DND-41 (cell line): ENCODE data around the gene HAAO.

Experiments
- ATAC-seq: fragments of 200-7000 bp; cut with Tn5 transposase; 3 replicates; pipeline ENCODE4 v1.9.1; 2021; ENCODE audit warnings: low read depth; ENCODE audit not compliant: insufficient read depth
- DNase-seq: peaks from one replicate; pipeline ENCODE4 v3.0.0-alpha.2; 2020
- H2AFZ ChIP-seq: 2 replicates; pipeline ENCODE4 v1.6.0; 2012; ENCODE audit warnings: low read depth, low read length
- H3K27ac ChIP-seq: 2 replicates; pipeline ENCODE4 v1.5.1; 2012; ENCODE audit warnings: low read length, inconsistent platforms
- H3K27me3 ChIP-seq: fragments of 200-600 bp; sonication (generic); 2 replicates; pipeline ENCODE4 v1.6.0; 2012; ENCODE audit warnings: low read length, mild to moderate bottlenecking, inconsistent platforms; ENCODE audit not compliant: insufficient read depth, poor library complexity
- H3K36me3 ChIP-seq: 2 replicates; pipeline ENCODE4 v1.5.1; 2012; ENCODE audit warnings: low read length, inconsistent platforms; ENCODE audit not compliant: insufficient read depth
- H3K4me1 ChIP-seq: 2 replicates; pipeline ENCODE4 v1.5.1; 2012; ENCODE audit warnings: mild to moderate bottlenecking, low read length; ENCODE audit not compliant: insufficient read depth
- H3K4me2 ChIP-seq: 2 replicates; pipeline ENCODE4 v1.6.0; 2012; ENCODE audit warnings: mild to moderate bottlenecking, moderate library complexity, low read length, inconsistent platforms; ENCODE audit not compliant: insufficient read depth
- H3K4me3 ChIP-seq, 2 experiments: fragments of 200-600 bp in 1 of 2; shearing (Covaris generic) in 1 of 2; 2 replicates each; pipeline ENCODE4 v1.5.1; 2012 to 2016; ENCODE audit warnings: inconsistent platforms in 2 of 2, low read length in 2 of 2, mild to moderate bottlenecking in 2 of 2, low read depth in 1 of 2, moderate library complexity in 1 of 2
- H3K79me2 ChIP-seq: 2 replicates; pipeline ENCODE4 v1.6.0; 2012; ENCODE audit warnings: low read length, inconsistent platforms; ENCODE audit not compliant: insufficient read depth
- H3K9ac ChIP-seq: 2 replicates; pipeline ENCODE4 v1.6.0; 2012; ENCODE audit warnings: low read depth, mild to moderate bottlenecking, inconsistent platforms, low read length, moderate library complexity
- H3K9me3 ChIP-seq: 2 replicates; pipeline ENCODE4 v1.5.1; 2012; ENCODE audit warnings: low read length, moderate library complexity, mild to moderate bottlenecking, inconsistent platforms; ENCODE audit not compliant: insufficient read depth, severe bottlenecking
- H4K20me1 ChIP-seq: 2 replicates; pipeline ENCODE4 v1.6.0; 2012; ENCODE audit warnings: low read length; ENCODE audit not compliant: insufficient read depth
- EZH2 ChIP-seq: IDR thresholded peaks from 3 replicates; pipeline ENCODE4 v1.6.1; 2012; ENCODE audit warnings: borderline replicate concordance, low read depth, mild to moderate bottlenecking, moderate library complexity, low read length, inconsistent platforms; ENCODE audit not compliant: severe bottlenecking
- TF ChIP-seq, protein P1 (sequence below): IDR thresholded peaks from 2 replicates; pipeline ENCODE4 v1.5.1; 2012; ENCODE audit warnings: borderline replicate concordance, low read length, moderate library complexity, mild to moderate bottlenecking; ENCODE audit not compliant: poor library complexity, severe bottlenecking; ENCODE audit errors: extremely low read depth

Gene HAAO

DNA sequence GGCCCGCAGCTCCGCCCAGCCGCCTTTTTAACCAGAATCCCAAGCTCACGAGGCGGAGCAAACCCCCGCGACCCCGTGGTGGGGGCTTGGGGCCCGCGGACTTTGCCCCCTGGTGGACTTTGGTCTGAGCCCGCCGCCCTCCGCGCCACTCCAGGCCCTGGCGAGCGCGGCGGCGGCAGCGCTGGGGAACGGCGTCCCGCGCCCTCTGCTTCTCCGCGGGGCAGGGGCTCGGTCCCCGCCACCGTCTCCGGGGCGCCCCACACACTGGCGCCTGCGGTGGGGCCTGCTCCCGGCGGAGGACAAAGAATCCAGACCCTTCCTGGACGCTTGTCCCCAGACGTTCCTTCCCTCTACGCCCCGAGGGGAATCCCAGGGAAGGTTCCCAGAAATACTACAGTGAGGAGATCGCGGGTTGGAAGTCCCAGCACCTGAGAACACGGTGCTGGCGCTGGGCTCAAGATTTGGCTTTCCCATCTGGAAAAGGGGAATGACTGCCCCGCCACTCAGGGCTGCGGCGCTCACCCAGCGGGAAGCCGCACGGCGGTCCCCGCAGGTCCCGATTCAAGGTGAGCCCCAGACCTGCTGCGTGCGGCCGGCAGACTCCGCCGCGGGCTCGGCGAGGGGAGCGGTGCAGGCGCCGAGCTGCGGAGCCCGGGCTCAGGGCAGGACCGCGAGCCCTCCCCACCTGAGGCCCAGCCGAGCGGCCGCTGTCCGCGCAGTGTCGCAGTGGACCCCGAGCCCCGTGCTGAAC lies at the start of gene HAAO:
Gene HAAO, minus strand, starts transcription at position 1 of the 751 bp plus-strand sequence. CDS start 47 bp downstream, outside the sequence.
- Histone ChIP-seq H3K36me3 (no peaks in the 10 kb centered on the region), H3K4me3 (no peak within 1 kb of the TSS), H3K4me2 (no peak within 1 kb of the TSS), H3K27ac (no peak within 1 kb of the TSS), H2AFZ (no peak within 1 kb of the TSS), H3K9me3 (no peaks in the 10 kb centered on the region), H3K79me2 (no peaks in the 10 kb centered on the region), H3K9ac (no peak within 1 kb of the TSS), H3K4me1 (peaks cover 9% of the 10 kb centered on the region), H3K27me3 (no peaks in the 10 kb centered on the region), H4K20me1 (no peaks in the 10 kb centered on the region)
- DNase-seq (no peak), ATAC-seq (no peak)
- TF ChIP-seq, protein P1, sequence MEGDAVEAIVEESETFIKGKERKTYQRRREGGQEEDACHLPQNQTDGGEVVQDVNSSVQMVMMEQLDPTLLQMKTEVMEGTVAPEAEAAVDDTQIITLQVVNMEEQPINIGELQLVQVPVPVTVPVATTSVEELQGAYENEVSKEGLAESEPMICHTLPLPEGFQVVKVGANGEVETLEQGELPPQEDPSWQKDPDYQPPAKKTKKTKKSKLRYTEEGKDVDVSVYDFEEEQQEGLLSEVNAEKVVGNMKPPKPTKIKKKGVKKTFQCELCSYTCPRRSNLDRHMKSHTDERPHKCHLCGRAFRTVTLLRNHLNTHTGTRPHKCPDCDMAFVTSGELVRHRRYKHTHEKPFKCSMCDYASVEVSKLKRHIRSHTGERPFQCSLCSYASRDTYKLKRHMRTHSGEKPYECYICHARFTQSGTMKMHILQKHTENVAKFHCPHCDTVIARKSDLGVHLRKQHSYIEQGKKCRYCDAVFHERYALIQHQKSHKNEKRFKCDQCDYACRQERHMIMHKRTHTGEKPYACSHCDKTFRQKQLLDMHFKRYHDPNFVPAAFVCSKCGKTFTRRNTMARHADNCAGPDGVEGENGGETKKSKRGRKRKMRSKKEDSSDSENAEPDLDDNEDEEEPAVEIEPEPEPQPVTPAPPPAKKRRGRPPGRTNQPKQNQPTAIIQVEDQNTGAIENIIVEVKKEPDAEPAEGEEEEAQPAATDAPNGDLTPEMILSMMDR: no peak
- no peak for TF ChIP-seq EZH2

DNA sequence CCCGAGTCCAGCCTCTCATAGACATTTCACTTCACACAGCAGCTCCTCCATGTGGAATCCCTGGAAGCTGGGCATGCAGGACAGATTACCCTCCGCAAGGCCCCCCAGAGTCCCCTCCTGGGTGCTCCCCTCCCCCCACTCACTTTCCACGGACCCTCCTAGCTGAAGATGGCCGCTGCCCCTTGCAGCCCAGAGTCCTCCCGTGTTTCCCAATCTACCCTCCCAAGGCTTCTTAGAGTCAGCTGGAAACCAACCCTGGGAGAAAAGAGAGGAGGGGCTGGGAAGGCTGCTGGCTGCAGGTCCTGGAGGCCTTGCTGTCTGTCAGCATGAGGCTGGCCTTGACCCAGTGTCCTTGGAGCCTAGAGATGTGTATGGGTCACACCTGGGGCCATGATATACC lies 49.0 kb upstream of the HAAO start:
- DNase-seq: no peak
- Histone ChIP-seq H3K36me3 (no peaks in the 10 kb centered on the region), H2AFZ (no peak overlapping the region), H3K4me1 (no peaks in the 10 kb centered on the region), H3K9ac (no peak overlapping the region), H3K27ac (no peak overlapping the region), H3K79me2 (no peaks in the 10 kb centered on the region), H4K20me1 (no peaks in the 10 kb centered on the region), H3K27me3 (no peaks in the 10 kb centered on the region), H3K4me3 (no peak overlapping the region), H3K4me2 (no peak overlapping the region), H3K9me3 (no peaks in the 10 kb centered on the region)
- ATAC-seq: no peak
- TF ChIP-seq, protein P1: no peak
- TF ChIP-seq EZH2: no peak

GRCh38 chr2:42840760-42841159 lies 48.4 kb upstream of the HAAO start:
- H3K36me3 ChIP-seq: no peaks in the 10 kb centered on the region

More at GRCh38 chr2:42840760-42841159, 48.4 kb upstream of the HAAO start:
- Histone ChIP-seq H4K20me1 (no peaks in the 10 kb centered on the region), H3K4me3 (no peak overlapping the region), H2AFZ (no peak overlapping the region), H3K27me3 (no peaks in the 10 kb centered on the region), H3K9ac (no peak overlapping the region), H3K4me2 (no peak overlapping the region), H3K9me3 (no peaks in the 10 kb centered on the region), H3K27ac (no peak overlapping the region), H3K79me2 (no peaks in the 10 kb centered on the region), H3K4me1 (no peaks in the 10 kb centered on the region)
- ATAC-seq: no peak
- DNase-seq: no peak
- no peak for TF ChIP-seq EZH2
- TF ChIP-seq, protein P1: no peak
